H1 (cell line): ENCODE results near the gene ZC2HC1C. TPM values are rescaled to one million over a fixed set of nuclear protein-coding genes. Genes with fewer than 3 reads are reported as not detected.

Experiments
- ASH2L ChIP-seq: fragments of 200-600, 300-600 bp; sonication (generic); IDR thresholded peaks from one replicate; pipeline ENCODE4 v1.7.1; 2017; ENCODE audit warnings: low read length
- CBX8 ChIP-seq: fragments of 300-800, 300-1000 bp; sonication (generic); IDR thresholded peaks from 2 replicates; pipeline ENCODE4 v1.7.1; 2016; ENCODE audit warnings: low read depth, low read length, borderline replicate concordance
- CHD2 ChIP-seq: IDR thresholded peaks from 2 replicates; pipeline ENCODE4 v1.6.1; 2012; ENCODE audit warnings: low read length, improper control_type of control experiment
- E2F6 ChIP-seq: IDR thresholded peaks from 2 replicates; pipeline ENCODE4 v1.6.1; 2012; ENCODE audit warnings: inconsistent platforms
- KDM5A ChIP-seq: fragments of 200-600 bp; IDR thresholded peaks from 2 replicates; pipeline ENCODE4 v1.7.1; 2012; ENCODE audit warnings: mild to moderate bottlenecking, low read length, inconsistent platforms, mixed read lengths
- RNF2 ChIP-seq: fragments of 200-900, 300-1000 bp; sonication (generic); IDR thresholded peaks from 2 replicates; pipeline ENCODE4 v1.7.1; 2016; ENCODE audit warnings: borderline replicate concordance, low read depth, mild to moderate bottlenecking, antibody characterized with exemption, low read length; ENCODE audit not compliant: poor library complexity, severe bottlenecking; ENCODE audit errors: missing control alignments
- SIRT6 ChIP-seq: IDR thresholded peaks from one replicate; pipeline ENCODE4 v1.7.1; 2012; ENCODE audit warnings: low read length, inconsistent platforms
- ZNF274 ChIP-seq: IDR thresholded peaks from 2 replicates; pipeline ENCODE4 v1.7.0; 2012; ENCODE audit warnings: low read length, borderline replicate concordance; ENCODE audit errors: extremely low read depth
- polyA plus RNA-seq, 7 experiments: library from polyadenylated mRNA; depleted of rRNA in 3 of 7; stranded (reverse) in 5 of 7; unstranded in 2 of 7; fragments of >200 nt in 5 of 7; fragments of 200-250 nt in 2 of 7; gene quantifications; 1 replicate in 5 of 7; 2 replicates in 1 of 7; 4 replicates in 1 of 7; pipeline versions ENCODE4 v1.2.1 to v1.2.3, GENCODE V29; 2011 to 2013; ENCODE audit warnings: missing spikeins in 2 of 7, mixed read lengths in 2 of 7
- total RNA-seq: library from RNA; stranded (reverse); fragmentation: NEBNext Ultra II Directional; extraction: Animal tissue kit (Norgen Biotek cat#: 25700); gene quantifications from 2 replicates; pipeline ENCODE4 v1.2.1, GENCODE V29; 2021
- TF ChIP-seq, protein P1 (sequence below): IDR thresholded peaks from 2 replicates; pipeline ENCODE4 v1.6.1; 2012; ENCODE audit warnings: low read length, inconsistent platforms

Gene ZC2HC1C
- total and polyA plus RNA-seq, 2 of the 8 experiments (the other 6 are each of a cell fraction or from before 2014, with no cell fraction given) = 0.57 to 1.2 TPM

- TF ChIP-seq CHD2 (no peak), RNF2 (no peak), CBX8 (no peak), ZNF274 (no peak), ASH2L (no peak), SIRT6 (no peak), KDM5A (no peak), E2F6 (no peak)
- TF ChIP-seq, protein P1, sequence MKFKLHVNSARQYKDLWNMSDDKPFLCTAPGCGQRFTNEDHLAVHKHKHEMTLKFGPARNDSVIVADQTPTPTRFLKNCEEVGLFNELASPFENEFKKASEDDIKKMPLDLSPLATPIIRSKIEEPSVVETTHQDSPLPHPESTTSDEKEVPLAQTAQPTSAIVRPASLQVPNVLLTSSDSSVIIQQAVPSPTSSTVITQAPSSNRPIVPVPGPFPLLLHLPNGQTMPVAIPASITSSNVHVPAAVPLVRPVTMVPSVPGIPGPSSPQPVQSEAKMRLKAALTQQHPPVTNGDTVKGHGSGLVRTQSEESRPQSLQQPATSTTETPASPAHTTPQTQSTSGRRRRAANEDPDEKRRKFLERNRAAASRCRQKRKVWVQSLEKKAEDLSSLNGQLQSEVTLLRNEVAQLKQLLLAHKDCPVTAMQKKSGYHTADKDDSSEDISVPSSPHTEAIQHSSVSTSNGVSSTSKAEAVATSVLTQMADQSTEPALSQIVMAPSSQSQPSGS = no peak
Measured at GRCh38 chr14:75107186-75107585, 37.7 kb downstream of the ZC2HC1C start (continued).
